ENCODE results near the gene ZBTB7C.
A peak's percentile ranks its signal among the peaks of the same experiment; 100 is the strongest.

The ZBTB7C gene

GRCh38 chr18:48203961-48204666 lies 205.1 kb downstream of the ZBTB7C start:
- ChIA-PET POLR2A (no interaction called here), CTCF (interaction anchor here (0.6 to 2.1 kb wide), 4 partner anchors 26 to 242 kb away, joined by 3 to 11 read pairs (median 4); no protein-coding TSS in a partner anchor)
- H3K4me1 ChIP-seq (ENCODE audit: control insufficient read depth, insufficient read depth, low read length): peaks cover 16% of the 10 kb centered on the region
- H3K27ac ChIP-seq (ENCODE audit: extremely low read depth, low read depth, low read length): no peak overlapping the region
- no peak overlapping the region for H3K4me3 ChIP-seq (ENCODE audit: low read depth, low read length)
- no peaks in the 10 kb centered on the region for H3K36me3 ChIP-seq (ENCODE audit: control insufficient read depth in 2 of 2, insufficient read depth in 1 of 2, low read length in 2 of 2)
- H3K9me3 ChIP-seq (ENCODE audit: control insufficient read depth, insufficient read depth, low read depth, low read length): no peaks in the 10 kb centered on the region
- TF ChIP-seq ZNF10 (tag by site-specific recombination; IDR thresholded peaks at IDR 0.05) (no peak), SETDB1 (IDR thresholded peaks at IDR 0.05; ENCODE audit: insufficient read length, low read length) (no peak), ZSCAN23 (tag by site-specific recombination; IDR thresholded peaks at IDR 0.05) (no peak), ZNF48 (tag by site-specific recombination; IDR thresholded peaks at IDR 0.05) (no peak), ZNF610 (tag by site-specific recombination; IDR thresholded peaks at IDR 0.05; ENCODE audit: borderline replicate concordance) (no peak), PBX3 (CRISPR knock-in tag; IDR thresholded peaks at IDR 0.05) (no peak), ZNF274 (IDR thresholded peaks at IDR 0.05; ENCODE audit: low read length) (no peak), ZNF274 (tag by site-specific recombination; IDR thresholded peaks at IDR 0.05; ENCODE audit: borderline replicate concordance) (no peak), GLIS1 (tag by site-specific recombination; IDR thresholded peaks at IDR 0.05) (peak; percentile 21; the same call in 1 of the 2 replicates), ZIC2 (tag by site-specific recombination; IDR thresholded peaks at IDR 0.05) (no peak)

GRCh38 chr18:48203288-48203945 lies 205.8 kb downstream of the ZBTB7C start:
- CTCF ChIA-PET: interaction anchor here (0.6 to 2.1 kb wide), 3 partner anchors 27 to 242 kb away, joined by 3 to 11 read pairs (median 5); no protein-coding TSS in a partner anchor
- H3K36me3 ChIP-seq (ENCODE audit: control insufficient read depth in 2 of 2, insufficient read depth in 1 of 2, low read length in 2 of 2): no peaks in the 10 kb centered on the region
- POLR2A ChIA-PET: no interaction called here
- TF ChIP-seq ZBTB6 (tag by site-specific recombination; IDR thresholded peaks at IDR 0.05) (no peak), GFI1B (tag by site-specific recombination; IDR thresholded peaks at IDR 0.05) (no peak)
- H3K4me1 ChIP-seq (ENCODE audit: control insufficient read depth, insufficient read depth, low read length): peaks cover 12% of the 10 kb centered on the region
- H3K9me3 ChIP-seq (ENCODE audit: control insufficient read depth, insufficient read depth, low read depth, low read length): no peaks in the 10 kb centered on the region
- H3K27ac ChIP-seq (ENCODE audit: extremely low read depth, low read depth, low read length): no peak overlapping the region
- no peak overlapping the region for H3K4me3 ChIP-seq (ENCODE audit: low read depth, low read length)

DNA sequence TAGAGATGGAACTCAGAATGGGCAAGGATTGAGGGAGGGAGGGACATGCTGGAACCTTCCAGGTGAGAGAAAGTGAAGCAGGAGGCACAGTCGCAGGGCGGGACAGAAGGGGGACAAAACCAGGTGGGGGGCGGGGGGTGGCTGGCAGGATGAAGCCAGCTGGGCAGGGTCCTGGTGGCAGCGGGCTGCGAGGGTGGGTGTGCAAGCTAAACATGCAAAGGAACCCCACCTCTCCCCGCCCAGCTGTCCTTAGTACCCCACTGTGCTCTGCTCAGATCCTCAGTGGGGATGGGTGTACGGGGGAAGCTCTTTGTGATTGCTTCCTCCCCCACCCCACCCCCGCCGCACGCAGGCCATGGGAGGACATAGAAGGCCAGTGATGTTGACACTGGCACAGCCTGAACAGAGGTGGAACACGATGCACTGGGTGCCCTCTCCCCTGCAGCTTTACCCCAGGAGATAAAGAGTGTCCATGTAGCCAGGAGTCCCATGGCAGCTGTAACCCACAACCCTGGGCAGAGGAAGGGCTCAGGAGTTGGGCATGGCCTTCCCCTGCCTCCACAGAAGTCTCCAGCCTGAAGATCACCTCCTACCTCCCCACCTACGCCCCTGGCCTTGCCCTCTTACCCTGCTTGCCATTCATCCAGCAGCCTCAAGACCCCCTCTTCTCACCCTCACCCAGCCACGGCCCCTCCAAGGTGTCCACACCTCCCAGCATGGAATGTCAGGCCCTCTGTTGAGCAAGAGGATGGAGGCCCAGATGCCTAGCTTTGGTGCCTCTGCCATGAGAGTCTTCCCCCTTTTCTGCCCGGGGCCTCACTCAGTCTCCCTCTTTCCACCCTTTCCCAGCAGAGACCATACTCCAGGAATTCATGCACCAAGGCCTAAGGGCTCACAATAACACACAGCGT lies 206.6 kb downstream of the ZBTB7C start:
- H3K9me3 ChIP-seq (ENCODE audit: control insufficient read depth, insufficient read depth, low read depth, low read length): no peaks in the 10 kb centered on the region
- ChIA-PET POLR2A (no interaction called here), CTCF (interaction anchor here (2.1 kb wide), 2 partner anchors 28 to 243 kb away, joined by 5 to 11 read pairs; no protein-coding TSS in a partner anchor)
- TF ChIP-seq YY2 (tag by site-specific recombination; IDR thresholded peaks at IDR 0.05): no peak
- no peak for TF ChIP-seq ZNF114 (tag by site-specific recombination; IDR thresholded peaks at IDR 0.05)
- peak; percentile 37 for TF ChIP-seq ZFHX2 (tag by site-specific recombination; conservative IDR thresholded peaks at IDR 0.05)
- TF ChIP-seq ZNF549 (tag by site-specific recombination; IDR thresholded peaks at IDR 0.05): no peak
- no peak for TF ChIP-seq ZSCAN23 (tag by site-specific recombination; IDR thresholded peaks at IDR 0.05)
- TF ChIP-seq SCRT2 (tag by site-specific recombination; IDR thresholded peaks at IDR 0.05): no peak
- TF ChIP-seq INSM2 (tag by site-specific recombination; IDR thresholded peaks at IDR 0.05): no peak
- TF ChIP-seq EGR2 (tag by site-specific recombination; IDR thresholded peaks at IDR 0.05; ENCODE audit: low read depth): peak; percentile 40; the same call in 1 of the 2 replicates
- TF ChIP-seq, protein P1, sequence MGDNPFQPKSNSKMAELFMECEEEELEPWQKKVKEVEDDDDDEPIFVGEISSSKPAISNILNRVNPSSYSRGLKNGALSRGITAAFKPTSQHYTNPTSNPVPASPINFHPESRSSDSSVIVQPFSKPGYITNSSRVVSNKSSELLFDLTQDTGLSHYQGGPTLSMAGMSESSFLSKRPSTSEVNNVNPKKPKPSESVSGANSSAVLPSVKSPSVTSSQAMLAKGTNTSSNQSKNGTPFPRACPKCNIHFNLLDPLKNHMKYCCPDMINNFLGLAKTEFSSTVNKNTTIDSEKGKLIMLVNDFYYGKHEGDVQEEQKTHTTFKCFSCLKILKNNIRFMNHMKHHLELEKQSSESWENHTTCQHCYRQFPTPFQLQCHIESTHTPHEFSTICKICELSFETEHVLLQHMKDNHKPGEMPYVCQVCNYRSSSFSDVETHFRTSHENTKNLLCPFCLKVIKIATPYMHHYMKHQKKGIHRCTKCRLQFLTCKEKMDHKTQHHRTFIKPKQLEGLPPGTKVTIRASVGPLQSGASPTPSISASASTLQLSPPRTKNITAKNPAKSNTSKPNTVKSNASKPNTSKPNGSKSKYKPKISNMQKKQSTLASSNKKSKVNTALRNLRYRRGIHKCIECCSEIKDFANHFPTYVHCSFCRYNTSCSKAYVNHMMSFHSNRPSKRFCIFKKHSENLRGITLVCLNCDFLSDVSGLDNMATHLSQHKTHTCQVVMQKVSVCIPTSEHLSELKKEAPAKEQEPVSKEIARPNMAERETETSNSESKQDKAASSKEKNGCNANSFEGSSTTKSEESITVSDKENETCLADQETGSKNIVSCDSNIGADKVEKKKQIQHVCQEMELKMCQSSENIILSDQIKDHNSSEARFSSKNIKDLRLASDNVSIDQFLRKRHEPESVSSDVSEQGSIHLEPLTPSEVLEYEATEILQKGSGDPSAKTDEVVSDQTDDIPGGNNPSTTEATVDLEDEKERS (tag by site-specific recombination; IDR thresholded peaks at IDR 0.05): no peak
- H3K36me3 ChIP-seq (ENCODE audit: control insufficient read depth in 2 of 2, insufficient read depth in 1 of 2, low read length in 2 of 2): no peaks in the 10 kb centered on the region
- H3K27ac ChIP-seq (ENCODE audit: extremely low read depth, low read depth, low read length): no peak overlapping the region
- H3K4me3 ChIP-seq (ENCODE audit: low read depth, low read length): no peak overlapping the region
- peaks cover 6% of the 10 kb centered on the region for H3K4me1 ChIP-seq (ENCODE audit: control insufficient read depth, insufficient read depth, low read length)
